ENCODE results near the gene MRPS18B. TPM values are rescaled to one million over a fixed set of nuclear protein-coding genes. Genes with fewer than 3 reads are reported as not detected.

The MRPS18B gene
- total RNA-seq, 3 donors from 2014 or later: 42.1 to 70.8 (median 52.4) TPM

DNA sequence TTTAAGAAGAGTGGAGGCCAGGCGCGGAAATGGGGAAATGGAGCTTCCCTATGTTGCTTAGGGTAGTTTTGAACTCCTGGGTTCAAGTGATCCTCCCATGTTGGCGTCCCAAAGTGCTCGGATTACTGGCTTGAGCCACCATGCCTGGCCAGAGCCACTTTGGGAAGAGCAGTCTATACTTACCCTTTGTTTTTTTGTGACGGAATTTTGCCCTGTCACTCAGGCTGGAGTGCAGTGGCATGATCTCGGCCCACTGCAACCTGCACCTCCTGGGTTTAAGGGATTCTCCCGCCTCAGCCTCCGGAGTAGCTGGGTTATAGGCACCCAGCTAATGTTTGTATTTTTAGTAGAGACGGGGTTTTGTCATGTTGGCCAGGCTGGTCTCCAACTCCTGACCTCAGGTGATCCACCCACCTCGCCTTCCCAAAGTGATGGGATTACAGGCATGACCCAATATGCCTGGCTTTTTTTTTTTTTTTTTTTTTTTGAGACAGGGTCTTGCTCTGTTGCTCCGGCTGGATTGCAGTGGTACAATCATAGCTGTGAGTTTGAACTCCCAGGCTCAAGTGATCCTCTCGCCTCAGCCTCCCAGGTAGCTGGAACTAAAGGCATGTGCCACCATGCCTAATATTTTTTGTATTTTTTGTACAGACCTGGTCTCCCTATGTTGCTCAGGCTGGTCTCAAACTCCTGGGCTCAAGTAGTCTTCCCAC is 18.6 kb upstream of the MRPS18B start:
- no peak for TF ChIP-seq POLR2A (IDR thresholded peaks at IDR 0.05)
- no peak for TF ChIP-seq CTCF (IDR thresholded peaks at IDR 0.05)
- Histone ChIP-seq H3K36me3 (peaks cover 21% of the 10 kb centered on the region), H3K27ac (peak overlapping the region in 1 of 2 donors; percentile 10), H3K27me3 (no peaks in the 10 kb centered on the region), H3K9me3 (no peaks in the 10 kb centered on the region), H3K4me1 (no peaks in the 10 kb centered on the region), H3K4me3 (no peak overlapping the region)
- DNase-seq (ENCODE audit: low spot score in 2 of 2): no peak
- intact Hi-C loops (cut with DNase I; ENCODE audit: low total_unique reads): no loop called here

GRCh38 chr6:30599625-30600324 is 17.9 kb upstream of the MRPS18B start:
- Histone ChIP-seq H3K4me1 (no peaks in the 10 kb centered on the region), H3K9me3 (no peaks in the 10 kb centered on the region), H3K27ac (peak overlapping the region in 1 of 2 donors; percentile 10), H3K27me3 (no peaks in the 10 kb centered on the region), H3K36me3 (peaks cover 28% of the 10 kb centered on the region), H3K4me3 (no peak overlapping the region)
- TF ChIP-seq CTCF (IDR thresholded peaks at IDR 0.05): no peak
- no peak for TF ChIP-seq POLR2A (IDR thresholded peaks at IDR 0.05)
- no peak for TF ChIP-seq POLR2AphosphoS5 (IDR thresholded peaks at IDR 0.05)
- intact Hi-C loops (cut with DNase I; ENCODE audit: low total_unique reads): no loop called here
- no peak for DNase-seq (ENCODE audit: low spot score in 2 of 2)

- peaks cover 28% of the 10 kb centered on the region for H3K36me3 ChIP-seq
- H3K27me3 ChIP-seq: no peaks in the 10 kb centered on the region
- no peak overlapping the region for H3K27ac ChIP-seq
- no peaks in the 10 kb centered on the region for H3K9me3 ChIP-seq
- no peak for DNase-seq (ENCODE audit: low spot score in 2 of 2)
- no peak overlapping the region for H3K4me3 ChIP-seq
- no peaks in the 10 kb centered on the region for H3K4me1 ChIP-seq
- intact Hi-C loops (cut with DNase I; ENCODE audit: low total_unique reads): no loop called here
- TF ChIP-seq POLR2A (IDR thresholded peaks at IDR 0.05) (no peak), POLR2AphosphoS5 (IDR thresholded peaks at IDR 0.05) (peak in 1 of 3 donors; percentile 4)
These were observed 17.1 kb upstream of the MRPS18B start for GRCh38 chr6:30600451-30600961.

DNA sequence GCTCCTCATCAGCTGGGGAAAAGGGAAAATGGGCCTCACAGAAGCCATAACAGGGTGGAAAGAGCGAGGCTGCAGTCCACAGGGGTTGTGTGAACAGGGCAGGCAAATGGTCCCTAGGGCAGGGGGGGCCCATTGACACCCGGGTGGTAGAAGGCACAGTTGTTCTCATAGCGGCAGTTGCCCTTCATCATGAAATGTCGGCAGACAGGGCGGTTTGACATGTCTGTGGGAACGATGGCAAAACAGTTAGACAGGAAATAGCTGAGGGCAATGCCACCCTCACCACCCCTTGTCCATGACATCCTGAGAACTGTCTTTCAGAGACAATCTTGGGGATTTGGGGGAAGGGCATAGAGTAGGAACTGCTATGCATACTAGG is 16.2 kb upstream of the MRPS18B start:
- no peak overlapping the region for H3K27ac ChIP-seq
- no peaks in the 10 kb centered on the region for H3K4me1 ChIP-seq
- peaks cover 28% of the 10 kb centered on the region for H3K36me3 ChIP-seq
- no peaks in the 10 kb centered on the region for H3K27me3 ChIP-seq
- H3K9me3 ChIP-seq: no peaks in the 10 kb centered on the region
- TF ChIP-seq CTCF (IDR thresholded peaks at IDR 0.05) (no peak), POLR2A (IDR thresholded peaks at IDR 0.05) (no peak), POLR2AphosphoS5 (IDR thresholded peaks at IDR 0.05) (no peak)
- intact Hi-C loops (cut with DNase I; ENCODE audit: low total_unique reads): no loop called here
- H3K4me3 ChIP-seq: no peak overlapping the region
- no peak for DNase-seq (ENCODE audit: low spot score in 2 of 2)

DNA sequence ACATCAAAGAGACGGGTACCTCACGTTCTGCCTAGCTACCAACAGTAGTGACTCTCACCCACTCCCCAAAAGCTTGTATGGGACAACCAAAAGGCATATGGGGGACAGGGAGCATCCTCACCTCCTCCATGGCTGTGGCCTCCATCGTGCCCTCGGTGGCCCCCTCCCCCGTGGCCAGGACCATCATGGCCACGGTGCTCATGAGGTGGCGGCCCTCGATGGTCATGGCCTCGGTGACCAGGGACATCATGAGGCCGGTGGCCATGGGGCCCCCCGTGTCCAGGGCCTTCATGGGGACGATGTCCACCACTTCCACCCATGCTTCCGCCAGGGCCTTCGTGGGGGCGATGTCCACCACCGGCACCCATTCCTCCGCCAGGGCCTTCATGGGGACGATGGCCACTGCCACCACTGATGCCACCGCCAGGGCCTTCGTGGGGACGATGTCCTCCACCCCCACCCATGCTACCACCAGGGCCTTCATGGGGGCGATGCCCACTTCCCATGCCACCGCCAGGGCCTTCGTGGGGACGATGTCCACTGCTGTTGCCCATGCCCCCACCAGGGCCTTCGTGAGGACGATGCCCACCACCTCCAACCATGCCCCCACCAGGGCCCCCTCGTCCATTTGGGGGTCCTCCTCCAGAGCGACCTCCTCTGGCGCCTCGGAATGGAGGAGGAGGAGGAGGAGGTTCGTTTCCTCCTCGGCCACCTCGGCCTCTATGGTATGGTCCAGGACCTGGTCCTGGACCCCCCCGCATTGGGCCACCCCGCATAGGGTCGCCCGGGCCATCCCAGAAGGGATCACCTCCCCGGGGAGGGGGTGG is 15.6 kb upstream of the MRPS18B start:
- Histone ChIP-seq H3K27ac (no peak overlapping the region), H3K27me3 (no peaks in the 10 kb centered on the region), H3K9me3 (no peaks in the 10 kb centered on the region), H3K36me3 (peaks cover 28% of the 10 kb centered on the region), H3K4me1 (no peaks in the 10 kb centered on the region), H3K4me3 (no peak overlapping the region)
- intact Hi-C loops (cut with DNase I; ENCODE audit: low total_unique reads): no loop called here
- DNase-seq (ENCODE audit: low spot score in 2 of 2): no peak
- TF ChIP-seq POLR2AphosphoS5 (IDR thresholded peaks at IDR 0.05): no peak
- TF ChIP-seq CTCF (IDR thresholded peaks at IDR 0.05): no peak
- no peak for TF ChIP-seq POLR2A (IDR thresholded peaks at IDR 0.05)
